OCI-LY3 (cell line): ENCODE data around the gene BACE2.

Source experiments
- CTCF ChIP-seq: fragments of 200-600, 300-600 bp; sonication (generic); IDR thresholded peaks from 2 replicates; pipeline ENCODE4 v1.5.1; 2014; ENCODE audit warnings: antibody characterized with exemption, low read length, low read depth
- EZH2phosphoT487 ChIP-seq: fragments of 200-600 bp; shearing (Covaris generic); IDR thresholded peaks from 2 replicates; pipeline ENCODE4 v1.6.1; 2018; ENCODE audit warnings: antibody characterized with exemption, mixed run types, low read depth

- TF ChIP-seq CTCF (no peak), EZH2phosphoT487 (no peak)
Observed at GRCh38 chr21:41316200-41317062, 148.5 kb downstream of the BACE2 start, which contains the start of gene FAM3B.
